Effector memory CD4-positive, alpha-beta T cell (primary cell): Measurements from ENCODE around the gene SPNS2.

Experiments used
- DNase-seq, 3 donors: peaks; one replicate each; pipeline ENCODE4 v3.0.0-alpha.2; 2020
- H3K27ac ChIP-seq: 2 replicates; pipeline ENCODE4 v1.7.0; 2013; ENCODE audit warnings: mild to moderate bottlenecking, low read length, moderate library complexity; ENCODE audit not compliant: insufficient read depth, poor library complexity, severe bottlenecking
- H3K27me3 ChIP-seq: replicated peaks from 2 replicates; pipeline ENCODE4 v1.7.0; 2013; ENCODE audit warnings: mild to moderate bottlenecking, low read length; ENCODE audit not compliant: insufficient read depth, control insufficient read depth, poor library complexity, severe bottlenecking
- H3K36me3 ChIP-seq: 2 replicates; pipeline ENCODE4 v1.7.0; 2013; ENCODE audit warnings: mild to moderate bottlenecking, low read length, moderate library complexity; ENCODE audit not compliant: control insufficient read depth, insufficient read depth
- H3K4me1 ChIP-seq: 2 replicates; pipeline ENCODE4 v1.7.0; 2013; ENCODE audit warnings: low read length, mild to moderate bottlenecking; ENCODE audit not compliant: control insufficient read depth, insufficient read depth, poor library complexity, severe bottlenecking
- H3K4me3 ChIP-seq: 2 replicates; pipeline ENCODE4 v1.7.0; 2013; ENCODE audit warnings: low read length, low read depth, mild to moderate bottlenecking; ENCODE audit not compliant: insufficient read depth, poor library complexity, severe bottlenecking
- H3K9me3 ChIP-seq: 2 replicates; pipeline ENCODE4 v1.7.0; 2013; ENCODE audit warnings: mild to moderate bottlenecking, low read length, moderate library complexity; ENCODE audit not compliant: control insufficient read depth

The SPNS2 gene

DNA sequence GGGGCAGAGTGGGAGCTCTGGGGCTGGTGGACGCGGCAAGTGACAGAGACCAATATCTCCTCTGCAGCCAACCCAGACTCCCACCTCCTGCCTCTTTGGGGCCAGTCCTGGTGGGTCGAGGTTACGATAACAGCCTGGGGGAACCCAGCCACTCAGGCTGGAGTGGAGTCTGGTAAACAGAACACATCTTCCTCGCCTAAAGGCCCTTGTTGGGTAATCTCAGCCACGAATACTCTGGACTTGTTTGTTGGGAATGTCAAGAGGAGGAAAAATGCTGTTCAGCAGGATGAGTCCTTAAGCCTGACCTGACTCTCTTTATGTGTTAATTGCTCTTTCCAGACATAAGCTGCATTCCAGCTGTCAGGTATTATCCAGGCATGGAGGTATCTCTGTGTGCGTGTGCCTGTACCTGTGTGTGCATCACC is 8.0 kb upstream of the SPNS2 start:
- Histone ChIP-seq H3K27ac (no peak overlapping the region), H3K36me3 (no peaks in the 10 kb centered on the region), H3K4me3 (no peak overlapping the region), H3K4me1 (peaks cover 5% of the 10 kb centered on the region), H3K9me3 (no peaks in the 10 kb centered on the region), H3K27me3 (no peaks in the 10 kb centered on the region)
- DNase-seq: no peak

DNA sequence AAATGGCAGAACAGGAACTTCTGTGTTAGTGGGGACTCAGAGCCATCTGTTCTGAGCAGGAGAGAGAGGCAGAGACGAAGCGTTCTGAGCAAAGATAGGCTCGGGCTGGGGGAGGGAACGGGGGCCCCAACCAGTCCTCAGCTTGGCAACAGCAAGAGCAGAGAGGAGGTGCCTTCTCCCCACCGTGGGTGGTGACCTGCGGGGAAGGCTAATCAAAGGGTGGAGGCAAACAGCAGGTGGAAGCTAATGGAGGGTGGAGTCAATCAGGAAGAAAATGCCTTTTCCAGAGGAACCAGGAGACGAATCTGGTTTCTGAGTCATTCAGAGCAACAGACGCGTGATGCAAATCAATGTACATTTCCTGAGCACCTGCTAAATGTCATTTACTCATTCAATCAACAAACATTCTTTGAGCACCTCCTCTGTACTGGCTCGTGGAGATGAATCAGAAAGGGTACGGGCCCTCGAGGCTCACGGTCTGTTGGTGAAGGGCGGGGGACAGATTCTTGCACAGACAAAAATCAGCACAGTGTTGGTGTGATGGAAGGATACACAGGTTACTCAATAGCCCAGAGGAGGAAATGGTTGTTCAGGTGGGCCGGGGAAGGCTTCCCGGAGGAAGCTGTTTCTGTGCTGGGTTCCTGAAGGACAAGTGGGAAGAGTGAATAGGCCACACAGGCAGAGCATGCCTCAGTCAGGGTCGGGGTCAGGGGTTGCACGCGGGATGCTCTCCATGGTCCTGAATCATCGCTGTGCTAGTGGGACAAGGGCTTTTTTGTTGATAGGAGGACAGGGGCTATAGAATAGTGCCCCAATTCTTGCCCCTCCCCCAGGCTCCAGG is 5.7 kb upstream of the SPNS2 start:
- H3K9me3 ChIP-seq: no peaks in the 10 kb centered on the region
- H3K36me3 ChIP-seq: no peaks in the 10 kb centered on the region
- no peak for DNase-seq
- no peak overlapping the region for H3K27ac ChIP-seq
- H3K4me1 ChIP-seq: no peaks in the 10 kb centered on the region
- no peaks in the 10 kb centered on the region for H3K27me3 ChIP-seq
- no peak overlapping the region for H3K4me3 ChIP-seq

DNA sequence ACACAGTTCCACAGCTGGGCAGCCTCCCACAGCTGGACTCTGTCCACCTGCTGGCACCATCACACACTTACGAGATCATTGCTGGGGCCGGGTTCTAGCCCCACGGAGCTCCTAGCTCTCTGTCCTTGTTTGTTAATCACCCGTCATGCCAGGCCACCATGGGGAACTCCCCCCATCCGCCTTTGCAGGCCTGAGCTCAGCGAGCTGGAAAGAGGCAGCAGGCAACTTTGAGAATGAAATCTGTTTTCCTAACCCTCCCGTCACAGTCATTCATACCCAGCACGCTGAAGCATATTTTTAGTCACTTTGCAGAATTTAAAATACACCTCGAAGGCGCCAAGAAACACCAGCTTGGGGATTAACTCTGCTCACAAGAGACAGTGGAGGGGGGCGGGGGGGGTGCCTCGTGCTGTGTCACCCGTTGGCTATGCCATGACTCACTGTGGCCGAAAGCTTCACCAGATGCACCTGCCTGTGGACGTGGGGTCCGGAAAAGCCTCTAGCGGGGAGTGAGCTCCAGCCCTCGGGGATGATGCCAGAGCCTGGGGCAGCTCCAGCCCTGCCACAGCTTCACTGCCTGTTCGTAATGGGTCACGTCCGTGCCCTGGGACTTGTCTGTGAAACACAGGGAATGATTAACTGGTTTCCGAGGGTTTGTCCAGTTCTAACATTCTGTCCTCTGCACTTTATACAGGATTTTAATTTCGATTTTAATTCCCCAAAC is 1.4 kb upstream of the SPNS2 start:
- H3K4me1 ChIP-seq: peaks cover 22% of the 10 kb centered on the region
- no peak overlapping the region for H3K27ac ChIP-seq
- H3K36me3 ChIP-seq: no peaks in the 10 kb centered on the region
- H3K27me3 ChIP-seq: peaks cover 5% of the 10 kb centered on the region
- no peak for DNase-seq
- H3K4me3 ChIP-seq: no peak overlapping the region
- no peaks in the 10 kb centered on the region for H3K9me3 ChIP-seq

DNA sequence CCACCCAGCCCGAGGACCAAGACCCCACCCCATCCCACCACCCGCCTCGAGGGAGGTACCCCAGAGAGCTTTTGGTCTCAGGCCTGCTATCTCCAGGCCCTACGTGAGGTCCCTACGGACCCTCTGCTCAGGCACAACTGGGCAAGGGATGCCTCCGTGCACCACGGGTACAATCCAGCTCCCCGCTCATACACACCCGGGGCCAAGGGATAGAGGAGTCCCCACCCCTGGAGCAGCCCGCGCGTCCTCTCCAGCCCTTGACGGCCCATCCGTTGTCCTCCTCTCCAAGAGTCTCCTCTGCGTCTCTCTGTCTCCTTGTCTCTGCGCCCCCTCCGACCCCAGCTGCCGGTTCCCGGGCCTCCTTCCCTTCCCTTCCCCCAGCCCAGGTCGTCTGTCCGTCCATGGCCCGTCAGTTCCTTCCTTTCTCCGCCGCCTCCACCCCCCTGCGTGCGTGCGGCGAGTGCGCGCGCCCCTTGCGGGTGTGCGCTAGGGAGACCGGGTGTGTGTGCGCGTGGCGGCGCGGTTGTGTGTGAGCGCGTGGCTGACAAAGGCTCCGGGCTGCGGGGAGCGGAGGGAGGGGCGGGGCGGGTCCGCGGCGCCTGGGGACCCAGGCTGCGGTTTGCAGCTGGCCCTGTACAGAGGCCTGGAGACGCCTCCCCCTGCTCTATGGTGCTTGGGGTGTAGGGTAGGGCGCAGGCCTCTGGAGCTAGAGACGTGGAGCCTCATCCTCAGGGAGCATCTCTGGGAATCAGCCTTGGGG is 930 bp downstream of the SPNS2 start:
- Histone ChIP-seq H3K36me3 (no peaks in the 10 kb centered on the region), H3K4me3 (peak overlapping the region; percentile 59), H3K4me1 (peaks cover 27% of the 10 kb centered on the region), H3K27me3 (peaks cover 11% of the 10 kb centered on the region), H3K27ac (no peak overlapping the region), H3K9me3 (no peaks in the 10 kb centered on the region)
- DNase-seq: no peak

- H3K27me3 ChIP-seq: peaks cover 11% of the 10 kb centered on the region
- no peaks in the 10 kb centered on the region for H3K9me3 ChIP-seq
- no peak for DNase-seq
- no peak overlapping the region for H3K27ac ChIP-seq
- no peaks in the 10 kb centered on the region for H3K36me3 ChIP-seq
- H3K4me3 ChIP-seq: peak overlapping the region; percentile 59
- peaks cover 27% of the 10 kb centered on the region for H3K4me1 ChIP-seq
These were observed 1.5 kb downstream of the SPNS2 start for GRCh38 chr17:4500191-4500571.

GRCh38 chr17:4501295-4501949 is 2.7 kb downstream of the SPNS2 start:
- Histone ChIP-seq H3K36me3 (no peaks in the 10 kb centered on the region), H3K4me1 (peaks cover 27% of the 10 kb centered on the region), H3K27ac (no peak overlapping the region)

DNA sequence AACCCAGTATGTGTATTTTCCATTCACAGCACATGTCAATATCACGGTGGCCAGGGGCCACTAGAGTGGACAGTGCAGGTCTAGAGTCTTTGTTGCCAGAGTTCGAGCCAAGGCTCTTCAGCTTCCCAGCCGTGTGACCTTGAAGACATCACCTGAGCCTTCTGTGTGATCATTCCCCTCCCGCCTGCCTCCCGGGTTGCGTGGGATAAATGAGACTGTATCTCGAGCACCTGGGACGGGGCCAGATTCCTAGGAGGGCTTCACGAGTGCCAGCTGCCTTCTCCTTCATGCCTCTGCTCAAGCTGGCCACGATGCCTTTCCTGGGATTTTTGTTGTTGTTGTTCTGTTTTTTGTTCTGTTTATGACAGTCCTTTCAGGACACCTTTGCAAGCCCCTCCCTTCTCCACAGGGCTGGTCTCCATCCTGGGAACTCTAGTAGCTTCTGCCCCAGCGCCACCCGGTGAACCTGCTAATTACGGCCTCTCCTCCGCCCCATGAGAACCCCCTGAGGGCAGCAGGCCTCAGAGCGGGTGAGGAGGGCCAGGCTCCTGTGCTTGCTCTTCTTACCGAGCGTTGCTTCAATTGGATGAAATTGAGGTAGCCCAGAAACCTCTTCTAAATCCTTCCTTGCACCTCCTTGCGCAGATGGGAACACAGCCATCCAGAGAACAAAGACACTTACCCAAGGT is 3.9 kb downstream of the SPNS2 start:
- H3K9me3 ChIP-seq: no peaks in the 10 kb centered on the region
- H3K4me3 ChIP-seq: no peak overlapping the region
- no peaks in the 10 kb centered on the region for H3K36me3 ChIP-seq
- no peak for DNase-seq
- no peak overlapping the region for H3K27ac ChIP-seq
- peaks cover 27% of the 10 kb centered on the region for H3K4me1 ChIP-seq
- peaks cover 11% of the 10 kb centered on the region for H3K27me3 ChIP-seq

More at GRCh38 chr17:4501295-4501949, 2.7 kb downstream of the SPNS2 start:
- Histone ChIP-seq H3K9me3 (no peaks in the 10 kb centered on the region), H3K4me3 (no peak overlapping the region), H3K27me3 (peaks cover 11% of the 10 kb centered on the region)
- no peak for DNase-seq

GRCh38 chr17:4503283-4504025 is 4.8 kb downstream of the SPNS2 start:
- no peak for DNase-seq
- H3K36me3 ChIP-seq: no peaks in the 10 kb centered on the region
- no peaks in the 10 kb centered on the region for H3K9me3 ChIP-seq
- no peak overlapping the region for H3K4me3 ChIP-seq
- no peak overlapping the region for H3K27ac ChIP-seq
- H3K4me1 ChIP-seq: peaks cover 27% of the 10 kb centered on the region
- peaks cover 11% of the 10 kb centered on the region for H3K27me3 ChIP-seq

DNA sequence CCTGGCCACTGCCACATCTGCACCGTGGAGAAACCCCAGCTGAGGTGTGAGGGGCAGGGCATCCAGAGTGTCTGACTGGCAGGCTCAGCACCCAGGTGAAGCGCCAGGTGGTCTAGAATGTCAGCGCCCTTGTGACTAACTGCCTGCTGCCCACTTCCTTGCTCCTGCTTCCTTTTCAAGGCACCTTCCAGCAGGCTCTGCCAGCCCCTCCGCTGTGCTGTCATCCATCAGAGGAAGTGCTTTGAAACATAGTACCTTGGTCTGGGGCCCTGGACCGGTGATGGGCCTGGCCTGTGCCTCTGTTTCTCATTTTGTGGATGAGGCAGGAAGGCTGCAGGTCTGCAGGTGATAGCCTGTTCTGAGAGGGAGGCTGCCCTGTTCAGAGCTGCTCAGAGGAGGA is 5.5 kb downstream of the SPNS2 start:
- Histone ChIP-seq H3K27ac (no peak overlapping the region), H3K4me1 (peaks cover 26% of the 10 kb centered on the region), H3K9me3 (no peaks in the 10 kb centered on the region), H3K36me3 (no peaks in the 10 kb centered on the region), H3K27me3 (peaks cover 11% of the 10 kb centered on the region), H3K4me3 (no peak overlapping the region)
- no peak for DNase-seq
